Activated T-cell treated with anti-CD3 and anti-CD28 coated beads, Interleukin-2, amount 50 U/mL, for 72 hours (primary cell): ENCODE results near the gene FAM181B. TPM values are rescaled to one million over a fixed set of nuclear protein-coding genes. Genes with fewer than 3 reads are reported as not detected.
A peak's percentile ranks its signal among the peaks of the same experiment; 100 is the strongest.

Experiments
- ATAC-seq, 2 donors: fragments of 150-1000 bp; cut with Tn5 transposase; replicated peaks in 1 of 2; 2 replicates each; pipeline ENCODE4 v1.10.0; 2021; ENCODE audit warnings: moderate library complexity in 2 of 2, mild to moderate bottlenecking in 1 of 2
- DNase-seq, 2 donors: peaks; one replicate each; pipeline ENCODE4 v3.0.0; 2021 to 2022; ENCODE audit warnings: mixed read lengths in 1 of 2
- H3K27ac Mint-ChIP-seq: one replicate; pipeline ENCODE4 v1.8.0; 2022; ENCODE audit warnings: mild to moderate bottlenecking, moderate library complexity, mixed read lengths
- H3K27me3 Mint-ChIP-seq: one replicate; pipeline ENCODE4 v1.8.0; 2022; ENCODE audit warnings: low read depth, mixed read lengths
- H3K36me3 Mint-ChIP-seq, 2 donors: one replicate each; pipeline ENCODE4 v1.8.0; 2022; ENCODE audit warnings: mixed read lengths in 2 of 2, mild to moderate bottlenecking in 1 of 2; ENCODE audit not compliant: insufficient read depth in 2 of 2
- H3K4me1 Mint-ChIP-seq: one replicate; pipeline ENCODE4 v1.8.0; 2022; ENCODE audit warnings: low read depth, mixed read lengths
- H3K4me3 Mint-ChIP-seq, 2 donors: one replicate each; pipeline ENCODE4 v1.8.0; 2022; ENCODE audit warnings: mild to moderate bottlenecking in 2 of 2, mixed read lengths in 2 of 2, moderate library complexity in 2 of 2
- H3K9me3 Mint-ChIP-seq, 2 donors: one replicate each; pipeline ENCODE4 v1.8.0; 2022; ENCODE audit warnings: mixed read lengths in 2 of 2
- total RNA-seq, 2 donors: library from RNA; stranded (reverse); gene quantifications; one replicate each; pipeline ENCODE4 v1.2.3, GENCODE V29; 2022

FAM181B gene
- total RNA-seq, 2 donors from 2014 or later: not detected

DNA sequence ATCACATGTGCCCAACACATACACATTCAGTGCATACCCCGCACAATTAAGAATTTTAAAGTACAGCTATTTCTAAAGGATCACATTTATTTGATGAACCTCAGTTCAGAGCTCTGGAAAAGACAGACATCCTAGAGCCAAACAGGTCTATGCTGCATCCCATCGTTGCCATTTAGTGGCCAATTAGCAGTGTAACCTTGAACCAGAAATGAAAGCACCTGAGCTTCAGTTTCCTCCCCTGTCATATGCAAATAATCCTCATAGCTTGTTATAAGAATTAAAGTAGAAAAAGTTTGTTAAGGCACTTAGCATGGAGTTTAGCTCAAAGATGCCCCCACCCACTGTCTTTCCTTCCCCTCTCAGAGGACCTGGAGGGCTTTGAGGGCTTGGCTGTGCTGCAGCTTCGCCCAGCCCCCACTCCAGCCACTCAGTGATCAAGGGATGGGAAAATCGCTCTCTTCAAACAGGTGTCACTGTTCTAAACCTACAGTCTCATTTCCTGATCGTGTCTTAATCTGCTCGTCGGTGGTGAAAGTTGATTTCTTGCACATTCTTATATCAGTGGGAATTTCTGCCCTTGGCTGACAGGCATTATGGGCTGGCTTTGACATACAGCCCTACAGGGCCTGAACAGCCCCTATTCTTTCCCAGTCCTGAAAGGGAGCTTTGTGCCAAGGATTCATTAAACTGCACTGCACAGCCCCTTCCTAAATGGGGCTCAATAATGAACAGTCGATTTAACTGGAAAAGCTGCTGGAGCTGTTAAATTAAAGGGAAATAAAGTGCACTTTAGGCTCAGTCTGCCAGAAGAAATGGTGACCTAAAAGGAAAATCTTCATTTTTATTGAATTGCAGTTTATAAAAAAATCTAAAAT, 23.3 kb upstream of the FAM181B start:
- DNase-seq: no peak
- no peaks in the 10 kb centered on the region for H3K9me3 Mint-ChIP-seq
- no peak overlapping the region for H3K27ac Mint-ChIP-seq
- peaks cover 20% of the 10 kb centered on the region for H3K4me1 Mint-ChIP-seq
- no peak for ATAC-seq
- H3K36me3 Mint-ChIP-seq: no peaks in the 10 kb centered on the region
- no peaks in the 10 kb centered on the region for H3K27me3 Mint-ChIP-seq
- H3K4me3 Mint-ChIP-seq: peak overlapping the region; percentile 35 to 61

DNA sequence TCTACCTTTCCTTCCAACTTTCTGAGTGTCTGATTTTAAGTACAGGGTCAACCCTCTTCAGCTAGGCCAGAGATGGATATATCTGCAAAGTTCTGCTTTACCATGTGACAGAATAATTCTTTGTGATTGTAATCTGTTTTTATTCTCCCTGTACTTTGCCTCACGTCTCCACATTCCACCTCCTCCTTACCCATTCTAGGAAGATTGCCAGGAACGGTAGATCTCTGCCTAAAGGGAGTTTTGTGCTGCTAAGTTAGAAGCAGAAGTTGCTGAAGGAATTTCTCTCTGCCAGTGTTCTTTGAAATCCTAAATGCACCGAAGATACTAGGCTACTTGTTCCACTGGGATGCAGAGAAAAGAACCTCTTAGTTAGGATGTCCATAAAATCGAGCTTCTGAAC, 20.7 kb upstream of the FAM181B start:
- H3K36me3 Mint-ChIP-seq: no peaks in the 10 kb centered on the region
- ATAC-seq: no peak
- no peak for DNase-seq
- peaks cover 38% of the 10 kb centered on the region for H3K4me1 Mint-ChIP-seq
- H3K4me3 Mint-ChIP-seq: no peak overlapping the region
- no peaks in the 10 kb centered on the region for H3K9me3 Mint-ChIP-seq
- no peak overlapping the region for H3K27ac Mint-ChIP-seq
- H3K27me3 Mint-ChIP-seq: no peaks in the 10 kb centered on the region

DNA sequence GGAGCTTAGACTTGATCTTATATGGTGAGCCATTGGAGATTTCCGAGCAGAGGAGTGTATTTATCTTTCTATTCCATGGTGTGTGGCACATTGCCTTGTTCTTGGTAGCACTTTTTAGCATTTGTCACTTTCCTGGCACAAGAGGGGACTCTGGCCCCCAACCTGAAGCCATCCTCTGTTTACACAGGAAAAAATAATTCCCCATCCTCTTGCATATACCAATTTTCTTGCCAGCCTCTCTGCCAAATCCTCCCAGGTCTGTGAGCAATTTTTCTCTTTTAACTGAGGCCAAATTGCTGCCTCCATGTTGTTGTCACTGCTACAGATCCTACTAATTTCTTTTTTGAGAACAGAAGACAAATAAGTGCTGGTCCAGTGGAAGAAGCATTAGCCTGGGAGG, 20.3 kb upstream of the FAM181B start:
- DNase-seq: no peak
- Mint-ChIP-seq H3K27ac (no peak overlapping the region), H3K36me3 (no peaks in the 10 kb centered on the region), H3K9me3 (no peaks in the 10 kb centered on the region), H3K4me1 (peaks cover 38% of the 10 kb centered on the region), H3K27me3 (no peaks in the 10 kb centered on the region), H3K4me3 (no peak overlapping the region)
- ATAC-seq: no peak

DNA sequence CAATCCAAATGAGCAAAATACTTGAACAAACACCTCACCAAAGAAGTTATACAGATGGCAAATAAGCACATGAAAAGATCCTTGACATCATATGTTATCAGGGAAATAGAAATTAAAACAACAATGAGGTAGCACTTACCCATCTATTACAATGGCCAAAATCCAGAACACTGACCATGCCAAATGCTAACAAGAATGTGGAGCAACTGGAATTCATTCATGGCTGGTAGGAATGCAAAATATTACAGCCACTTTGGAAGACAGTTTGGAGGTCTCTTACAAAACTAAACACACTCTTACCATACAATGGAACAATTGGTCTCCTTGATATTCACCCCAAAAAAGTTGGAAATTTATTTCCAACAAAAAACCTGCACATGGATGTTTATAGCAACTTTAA, 19.1 kb upstream of the FAM181B start:
- Mint-ChIP-seq H3K9me3 (no peaks in the 10 kb centered on the region), H3K36me3 (no peaks in the 10 kb centered on the region), H3K27me3 (no peaks in the 10 kb centered on the region), H3K4me1 (peaks cover 33% of the 10 kb centered on the region), H3K27ac (no peak overlapping the region), H3K4me3 (no peak overlapping the region)
- no peak for ATAC-seq
- no peak for DNase-seq

DNA sequence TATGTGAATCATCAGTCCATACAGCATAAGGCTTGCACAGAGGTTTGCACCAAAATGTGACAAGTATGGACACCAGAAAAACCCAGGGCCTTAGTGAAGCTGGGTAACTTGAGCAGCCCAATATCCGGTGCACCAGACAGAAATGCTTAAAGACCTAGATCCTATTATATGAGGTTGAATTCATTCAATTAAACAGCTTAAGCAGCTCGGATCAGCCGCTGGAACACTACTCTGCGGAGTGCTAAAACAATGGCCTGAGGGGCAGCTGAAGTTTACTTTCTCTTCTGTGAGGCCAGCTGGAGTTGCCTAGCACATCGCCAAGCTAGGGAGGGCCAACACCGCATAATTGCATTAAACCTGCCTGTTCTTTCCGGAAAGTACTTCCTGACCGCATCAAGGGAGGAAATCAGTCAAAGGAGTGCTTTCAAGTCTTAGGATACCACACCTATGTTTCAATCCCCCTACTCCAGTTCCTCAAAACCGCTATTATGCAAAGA, 17.0 kb upstream of the FAM181B start:
- H3K36me3 Mint-ChIP-seq: no peaks in the 10 kb centered on the region
- no peaks in the 10 kb centered on the region for H3K9me3 Mint-ChIP-seq
- ATAC-seq (peak; percentile 41 to 57), DNase-seq (peak in 1 of 2 donors; percentile 7)
- H3K4me1 Mint-ChIP-seq: peaks cover 17% of the 10 kb centered on the region
- no peak overlapping the region for H3K27ac Mint-ChIP-seq
- H3K4me3 Mint-ChIP-seq: peak overlapping the region; percentile 23 to 41
- H3K27me3 Mint-ChIP-seq: no peaks in the 10 kb centered on the region

DNA sequence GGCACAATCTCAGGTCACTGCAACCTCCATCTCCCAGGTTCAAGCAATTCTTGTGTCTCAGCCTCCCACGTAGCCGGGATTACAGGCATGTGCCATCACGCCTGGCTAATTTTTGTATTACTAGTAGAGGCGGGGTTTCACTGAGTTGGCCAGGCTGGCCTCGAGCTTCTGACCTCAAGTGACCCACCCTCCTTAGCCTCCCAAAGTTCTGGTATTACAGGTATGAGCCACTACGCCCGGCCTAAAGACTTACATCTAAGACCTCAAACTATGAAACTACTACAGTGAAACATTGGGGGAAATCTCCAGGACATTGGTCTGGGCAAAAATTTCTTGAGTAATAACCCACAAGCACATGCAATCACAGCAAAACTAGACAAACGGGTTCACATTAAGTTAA, 13.8 kb upstream of the FAM181B start:
- Mint-ChIP-seq H3K4me3 (no peak overlapping the region), H3K4me1 (peaks cover 17% of the 10 kb centered on the region), H3K9me3 (peaks cover 2% of the 10 kb centered on the region in 2 donors), H3K27me3 (no peaks in the 10 kb centered on the region), H3K36me3 (peaks cover 0 to 2% of the 10 kb centered on the region in 2 donors), H3K27ac (no peak overlapping the region)
- ATAC-seq (no peak), DNase-seq (no peak)

DNA sequence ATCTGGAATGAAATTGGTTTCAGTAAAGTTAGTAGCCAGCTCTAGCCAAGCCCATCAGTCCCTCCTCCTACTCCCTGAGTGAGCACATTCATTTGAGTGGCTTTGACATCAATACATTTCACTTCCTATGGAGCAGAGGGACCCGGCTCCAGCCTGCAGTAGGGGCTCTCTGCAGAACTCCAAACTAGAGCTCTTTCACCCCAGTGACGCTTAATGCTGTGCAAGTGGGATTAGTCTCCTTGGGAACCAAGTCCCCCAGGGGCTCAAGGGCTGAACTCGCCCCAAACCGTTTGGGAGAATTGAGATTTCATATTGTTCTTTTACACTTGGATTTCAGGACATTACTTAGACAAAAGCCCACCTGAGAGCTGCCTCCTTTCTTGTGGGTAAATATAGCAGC, 4.4 kb upstream of the FAM181B start:
- Mint-ChIP-seq H3K36me3 (no peaks in the 10 kb centered on the region), H3K27me3 (peaks cover 32% of the 10 kb centered on the region), H3K9me3 (no peaks in the 10 kb centered on the region), H3K4me3 (no peak overlapping the region), H3K4me1 (no peaks in the 10 kb centered on the region), H3K27ac (no peak overlapping the region)
- DNase-seq (no peak), ATAC-seq (no peak)

DNA sequence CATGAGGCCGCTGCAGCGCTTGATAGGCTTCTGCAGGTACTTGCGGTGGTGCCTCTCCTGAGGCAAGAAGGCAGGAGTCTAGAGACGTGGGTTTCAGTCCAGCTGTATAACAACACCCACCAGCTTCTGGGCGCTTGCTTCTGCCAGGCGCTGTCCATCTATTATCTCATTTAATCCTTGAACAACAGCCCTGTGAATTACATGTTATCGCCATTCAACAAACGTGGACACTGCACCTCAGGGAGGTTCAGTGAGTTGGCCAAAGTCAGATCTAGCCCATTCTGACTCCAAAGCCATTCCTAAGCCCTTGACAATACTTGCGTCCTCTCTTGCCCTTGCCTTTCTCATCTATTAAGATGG, 436 bp upstream of the FAM181B start:
- peaks cover 14% of the 10 kb centered on the region for H3K4me1 Mint-ChIP-seq
- no peaks in the 10 kb centered on the region for H3K36me3 Mint-ChIP-seq
- peak overlapping the region; percentile 75 to 79 for H3K4me3 Mint-ChIP-seq
- H3K9me3 Mint-ChIP-seq: no peaks in the 10 kb centered on the region
- DNase-seq: no peak
- no peak for ATAC-seq
- peaks cover 60% of the 10 kb centered on the region for H3K27me3 Mint-ChIP-seq
- no peak overlapping the region for H3K27ac Mint-ChIP-seq

DNA sequence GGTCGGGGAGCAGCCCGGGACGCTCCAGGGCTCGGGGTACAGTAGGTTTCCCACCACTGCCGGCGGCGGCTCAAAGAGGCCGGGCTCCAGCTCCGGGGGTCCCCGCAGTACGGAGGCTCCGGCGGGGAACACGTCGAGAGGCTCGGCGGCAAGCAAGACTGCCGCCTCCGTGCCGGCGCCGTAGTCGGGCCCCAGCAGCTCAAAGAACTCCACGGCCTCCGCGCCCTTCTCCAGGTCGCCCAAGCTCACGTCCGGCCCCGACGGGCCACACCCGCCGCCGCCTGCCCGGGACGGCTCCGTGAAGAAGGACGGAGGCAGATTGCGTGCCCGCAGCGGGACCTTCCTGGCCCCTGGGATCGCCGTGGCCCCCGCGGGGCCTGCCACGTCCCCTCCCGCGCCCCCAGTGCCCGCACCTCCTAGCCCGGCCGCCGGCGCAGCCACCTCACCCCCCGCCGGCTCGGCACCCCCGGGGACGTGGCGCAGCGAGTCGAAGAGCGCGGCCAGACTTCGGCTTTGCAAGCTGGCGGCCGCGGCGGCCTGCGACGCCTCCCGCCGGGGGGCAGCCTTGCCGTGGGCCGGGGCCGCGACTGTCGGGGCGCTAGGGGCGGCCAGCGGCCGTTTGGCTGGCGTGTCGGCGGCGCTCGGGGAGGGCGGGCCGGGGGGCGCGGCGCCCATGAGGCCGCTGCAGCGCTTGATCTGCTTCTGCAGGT, 775 bp downstream of the FAM181B start:
- peak overlapping the region; percentile 75 to 79 for H3K4me3 Mint-ChIP-seq
- no peaks in the 10 kb centered on the region for H3K9me3 Mint-ChIP-seq
- DNase-seq (peak; percentile 18 to 20), ATAC-seq (peak; percentile 58 to 59)
- no peaks in the 10 kb centered on the region for H3K36me3 Mint-ChIP-seq
- peaks cover 65% of the 10 kb centered on the region for H3K27me3 Mint-ChIP-seq
- no peak overlapping the region for H3K27ac Mint-ChIP-seq
- peaks cover 14% of the 10 kb centered on the region for H3K4me1 Mint-ChIP-seq

DNA sequence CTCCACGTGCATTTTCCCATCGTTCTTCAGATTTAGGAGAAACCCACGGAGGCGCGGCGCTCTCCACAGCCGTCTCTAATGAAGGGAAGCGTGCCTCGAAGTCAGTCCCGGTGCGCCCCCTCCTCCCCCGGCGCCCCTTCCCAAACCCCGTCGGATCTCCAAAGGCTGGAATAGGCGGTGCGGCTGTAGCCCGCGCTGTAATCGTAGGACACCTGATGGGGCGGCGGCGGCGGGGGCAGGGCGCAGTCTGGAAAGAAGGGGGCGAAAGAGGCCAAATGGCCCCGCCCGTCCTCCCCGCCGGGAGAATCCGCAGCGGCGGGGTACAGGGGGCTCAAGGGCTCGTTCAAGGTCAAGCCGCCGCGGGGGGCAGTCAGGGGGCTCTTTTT, 1.3 kb downstream of the FAM181B start:
- ATAC-seq (no peak), DNase-seq (no peak)
- H3K36me3 Mint-ChIP-seq: no peaks in the 10 kb centered on the region
- no peak overlapping the region for H3K27ac Mint-ChIP-seq
- peaks cover 69% of the 10 kb centered on the region for H3K27me3 Mint-ChIP-seq
- H3K4me1 Mint-ChIP-seq: peaks cover 14% of the 10 kb centered on the region
- no peaks in the 10 kb centered on the region for H3K9me3 Mint-ChIP-seq
- H3K4me3 Mint-ChIP-seq: peak overlapping the region; percentile 24 to 46

DNA sequence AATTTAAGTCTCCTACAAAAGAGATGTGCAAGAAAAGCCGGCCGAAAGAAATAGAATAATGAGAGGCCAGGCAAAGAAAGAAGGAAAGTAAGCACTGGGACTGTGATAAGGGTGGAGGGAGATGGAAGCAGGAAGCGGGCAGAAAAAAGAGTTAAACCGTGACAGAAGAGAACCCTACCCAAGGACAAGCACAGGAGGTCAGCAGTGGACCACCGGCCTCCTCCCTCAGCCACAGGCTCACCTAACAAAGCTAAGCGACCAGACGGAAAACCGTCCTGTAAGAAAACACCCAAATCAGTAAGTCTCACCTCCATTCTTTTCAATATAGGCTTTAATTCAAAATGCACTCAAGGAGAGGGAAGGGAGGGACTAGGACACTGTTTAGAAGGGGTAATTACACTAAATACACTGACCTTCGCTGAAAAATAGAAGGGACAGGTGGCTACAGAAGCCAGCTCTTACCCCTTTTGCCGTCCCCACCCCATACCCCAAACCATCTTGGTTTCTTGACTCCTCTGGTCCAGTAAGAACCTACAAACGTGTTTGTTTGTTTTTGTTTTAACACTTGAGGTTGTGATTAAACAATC, 1.9 kb downstream of the FAM181B start:
- Mint-ChIP-seq H3K9me3 (no peaks in the 10 kb centered on the region), H3K36me3 (no peaks in the 10 kb centered on the region), H3K27ac (no peak overlapping the region), H3K4me1 (peaks cover 14% of the 10 kb centered on the region), H3K4me3 (peak overlapping the region; percentile 24 to 46), H3K27me3 (peaks cover 69% of the 10 kb centered on the region)
- DNase-seq: no peak
- no peak for ATAC-seq

DNA sequence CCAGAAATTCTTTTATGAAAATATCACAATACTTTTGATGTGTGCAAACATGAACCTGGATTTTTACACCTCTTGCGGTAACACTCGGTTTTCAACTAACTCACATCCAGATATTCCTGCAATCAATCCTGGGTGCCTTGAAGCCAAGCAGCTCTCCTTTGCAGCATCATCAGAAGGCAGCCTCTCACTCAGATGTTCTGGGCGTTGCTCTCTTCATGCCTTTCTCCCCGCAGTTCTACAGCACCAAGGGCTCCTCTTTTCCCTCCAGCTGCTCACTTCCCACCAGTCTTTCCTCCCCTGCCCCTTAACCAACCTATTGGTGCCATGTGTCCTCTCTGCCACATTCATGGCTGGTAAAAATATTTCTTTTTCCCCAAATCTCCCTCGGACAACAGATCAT, 2.9 kb downstream of the FAM181B start:
- Mint-ChIP-seq H3K4me1 (peaks cover 14% of the 10 kb centered on the region), H3K27me3 (peaks cover 65% of the 10 kb centered on the region), H3K27ac (no peak overlapping the region), H3K4me3 (no peak overlapping the region), H3K9me3 (no peaks in the 10 kb centered on the region), H3K36me3 (no peaks in the 10 kb centered on the region)
- DNase-seq: no peak
- ATAC-seq: no peak

DNA sequence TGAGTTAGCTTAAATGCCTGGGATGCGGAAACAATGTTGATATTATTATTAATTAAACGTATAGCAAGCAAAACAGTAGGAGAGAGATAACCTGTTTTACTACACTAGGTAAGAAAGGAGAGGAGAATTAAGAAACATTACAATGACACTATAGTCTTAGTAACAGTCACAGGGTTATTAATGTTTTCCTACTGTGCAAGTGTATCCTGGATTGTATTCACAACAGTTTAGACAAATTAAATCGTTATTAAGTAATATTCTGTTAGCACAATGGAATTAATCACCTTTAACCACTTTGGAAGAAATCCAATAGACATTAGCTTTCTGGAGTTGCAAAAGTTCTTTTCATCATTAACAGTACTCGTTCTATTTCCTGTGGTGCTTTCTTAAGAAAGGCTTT, 3.4 kb downstream of the FAM181B start:
- no peaks in the 10 kb centered on the region for H3K36me3 Mint-ChIP-seq
- H3K27me3 Mint-ChIP-seq: peaks cover 60% of the 10 kb centered on the region
- no peak overlapping the region for H3K27ac Mint-ChIP-seq

More for the DNA sequence above, 3.4 kb downstream of the FAM181B start:
- H3K9me3 Mint-ChIP-seq: no peaks in the 10 kb centered on the region
- H3K4me1 Mint-ChIP-seq: peaks cover 14% of the 10 kb centered on the region
- no peak overlapping the region for H3K4me3 Mint-ChIP-seq
- no peak for DNase-seq
- ATAC-seq: no peak
